IPS-20b (cell line): ENCODE measurements around the gene HEG1.

Source experiments
- H3K27ac ChIP-seq: one replicate; pipeline ENCODE4 v1.5.1; 2013; ENCODE audit warnings: low read length
- H3K27me3 ChIP-seq: 2 replicates; pipeline ENCODE4 v1.6.1; 2013; ENCODE audit warnings: mild to moderate bottlenecking, low read length, inconsistent platforms; ENCODE audit not compliant: insufficient read depth
- H3K36me3 ChIP-seq: 2 replicates; pipeline ENCODE4 v1.6.1; 2013; ENCODE audit warnings: low read depth, mild to moderate bottlenecking, inconsistent platforms, low read length, moderate library complexity; ENCODE audit not compliant: insufficient read depth
- H3K4me1 ChIP-seq: 2 replicates; pipeline ENCODE4 v1.6.1; 2013; ENCODE audit warnings: mild to moderate bottlenecking, control low read depth, inconsistent platforms, low read length, moderate library complexity; ENCODE audit not compliant: insufficient read depth
- H3K4me3 ChIP-seq: 2 replicates; pipeline ENCODE4 v1.5.1; 2013; ENCODE audit warnings: mild to moderate bottlenecking, low read length, inconsistent platforms
- H3K9ac ChIP-seq: 2 replicates; pipeline ENCODE4 v1.6.1; 2013; ENCODE audit warnings: low read depth, mild to moderate bottlenecking, inconsistent platforms, low read length, moderate library complexity
- H3K9me3 ChIP-seq: 2 replicates; pipeline ENCODE4 v1.6.1; 2013; ENCODE audit warnings: mild to moderate bottlenecking, low read depth, low read length, inconsistent platforms; ENCODE audit not compliant: insufficient read depth

The HEG1 gene

DNA sequence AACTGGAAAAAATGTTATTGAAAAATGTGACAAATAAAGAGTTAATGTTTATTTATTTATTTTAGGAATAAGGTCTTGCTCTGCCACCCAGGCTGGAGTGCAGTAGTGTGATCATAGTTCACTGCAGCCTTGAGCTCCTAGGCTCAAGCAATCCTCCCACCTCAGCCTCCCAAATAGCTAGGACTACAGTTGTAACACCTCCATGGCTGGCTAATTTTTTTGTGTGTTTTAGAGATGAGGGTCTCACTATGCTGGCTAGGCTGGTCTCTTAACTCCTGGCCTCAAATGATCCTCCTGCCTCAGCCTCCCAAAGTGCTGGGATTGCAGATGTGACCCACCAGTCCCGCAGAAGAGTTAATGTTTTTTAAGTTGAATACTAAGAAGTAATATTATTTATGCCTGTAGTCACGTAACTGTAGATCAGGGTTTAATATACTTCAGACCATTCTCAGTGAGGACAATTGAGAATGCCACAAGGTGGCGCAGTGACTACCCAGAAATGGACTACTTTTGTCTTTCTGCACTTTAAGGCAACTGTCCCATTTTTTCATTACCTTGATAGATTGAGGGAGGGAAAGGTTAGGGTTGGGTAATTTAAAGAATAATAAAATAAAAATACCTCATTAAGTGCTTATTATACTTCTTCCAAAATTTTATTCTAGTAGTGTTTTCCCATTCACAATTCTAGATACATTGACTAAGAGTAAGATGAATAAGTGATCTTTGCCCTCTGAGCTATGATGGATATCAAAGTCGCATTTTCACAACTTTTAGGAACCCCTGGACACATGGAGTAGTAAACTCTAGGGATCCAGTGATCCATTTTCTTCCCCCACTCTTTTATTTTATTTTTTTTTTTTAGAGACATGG, 127.2 kb downstream of the HEG1 start:
- Histone ChIP-seq H3K27me3 (no peaks in the 10 kb centered on the region), H3K4me3 (no peak overlapping the region), H3K36me3 (no peaks in the 10 kb centered on the region), H3K9ac (no peak overlapping the region), H3K9me3 (no peaks in the 10 kb centered on the region), H3K4me1 (no peaks in the 10 kb centered on the region), H3K27ac (no peak overlapping the region)

DNA sequence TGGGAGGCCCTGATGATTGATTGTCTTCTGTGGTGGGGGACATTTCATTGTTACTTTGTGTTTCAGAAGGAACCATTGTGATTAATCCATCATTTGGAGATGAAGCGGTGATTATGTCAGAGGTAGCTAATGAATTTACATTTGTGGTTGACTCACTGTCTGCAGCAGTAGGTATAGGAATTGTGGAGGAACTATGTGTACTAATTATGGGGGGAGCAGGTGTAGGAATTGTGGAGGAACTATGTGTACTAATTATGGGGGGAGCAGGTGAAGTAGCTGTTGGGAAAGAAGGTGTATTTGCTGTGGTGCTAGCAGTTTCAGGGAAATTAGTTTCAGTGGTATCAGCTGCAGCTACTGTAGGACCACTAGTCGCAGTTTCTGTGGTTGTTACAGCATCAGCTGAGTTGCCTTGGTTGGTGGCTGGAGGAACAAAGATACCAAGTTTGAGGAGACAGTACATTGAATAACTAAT, 128.2 kb downstream of the HEG1 start:
- no peaks in the 10 kb centered on the region for H3K27me3 ChIP-seq
- no peaks in the 10 kb centered on the region for H3K4me1 ChIP-seq
- H3K36me3 ChIP-seq = no peaks in the 10 kb centered on the region
- no peaks in the 10 kb centered on the region for H3K9me3 ChIP-seq
- no peak overlapping the region for H3K9ac ChIP-seq
- no peak overlapping the region for H3K27ac ChIP-seq
- H3K4me3 ChIP-seq = no peak overlapping the region

- H3K9ac ChIP-seq = no peak overlapping the region
- H3K4me3 ChIP-seq = no peak overlapping the region
- H3K27ac ChIP-seq = no peak overlapping the region
- no peaks in the 10 kb centered on the region for H3K36me3 ChIP-seq
- no peaks in the 10 kb centered on the region for H3K4me1 ChIP-seq
- no peaks in the 10 kb centered on the region for H3K9me3 ChIP-seq
- H3K27me3 ChIP-seq = no peaks in the 10 kb centered on the region
These were observed 129.2 kb downstream of the HEG1 start for GRCh38 chr3:124926426-124927101.

DNA sequence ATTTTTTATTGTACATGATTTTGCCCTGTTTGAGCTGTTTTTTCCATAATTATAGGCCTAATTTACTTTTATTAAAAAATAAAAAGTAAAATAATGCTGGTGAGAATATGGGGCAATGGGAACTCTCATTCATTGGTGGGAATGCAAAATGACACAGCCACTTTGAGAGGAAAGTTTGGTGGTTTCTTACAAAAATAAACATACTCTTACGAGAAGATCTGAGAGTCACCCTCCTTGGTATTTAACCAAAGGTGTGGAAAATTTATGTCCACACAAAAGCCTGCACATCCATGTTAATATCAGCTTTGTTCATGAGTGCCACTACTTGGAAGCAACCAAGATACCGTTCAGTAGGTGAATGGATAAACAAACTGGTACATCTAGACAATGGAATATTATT, 131.1 kb downstream of the HEG1 start:
- Histone ChIP-seq H3K27me3 (no peaks in the 10 kb centered on the region), H3K36me3 (no peaks in the 10 kb centered on the region), H3K4me1 (no peaks in the 10 kb centered on the region), H3K4me3 (no peak overlapping the region), H3K9me3 (no peaks in the 10 kb centered on the region), H3K9ac (no peak overlapping the region), H3K27ac (no peak overlapping the region)

DNA sequence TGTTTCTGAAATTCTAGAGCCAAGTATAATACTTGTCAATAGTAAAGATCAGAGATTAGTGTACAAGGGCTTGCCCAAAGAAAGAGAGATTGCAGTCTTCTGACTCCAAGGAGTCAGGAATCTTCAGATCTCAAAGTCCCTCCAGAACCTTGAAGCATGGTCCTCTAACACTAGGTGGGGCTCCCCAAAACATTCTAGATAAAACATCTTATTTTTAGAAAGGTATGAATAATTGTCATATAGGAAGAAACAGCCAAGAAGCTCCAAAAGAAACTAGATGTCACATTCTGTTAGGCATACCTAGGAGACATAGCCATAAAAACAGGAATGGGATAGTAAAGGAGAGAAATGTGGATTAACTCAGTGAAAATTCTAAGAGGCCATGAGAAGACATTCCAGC, 132.0 kb downstream of the HEG1 start:
- Histone ChIP-seq H3K27ac (no peak overlapping the region), H3K9me3 (no peaks in the 10 kb centered on the region), H3K9ac (no peak overlapping the region), H3K4me1 (no peaks in the 10 kb centered on the region), H3K4me3 (no peak overlapping the region), H3K27me3 (no peaks in the 10 kb centered on the region), H3K36me3 (no peaks in the 10 kb centered on the region)

DNA sequence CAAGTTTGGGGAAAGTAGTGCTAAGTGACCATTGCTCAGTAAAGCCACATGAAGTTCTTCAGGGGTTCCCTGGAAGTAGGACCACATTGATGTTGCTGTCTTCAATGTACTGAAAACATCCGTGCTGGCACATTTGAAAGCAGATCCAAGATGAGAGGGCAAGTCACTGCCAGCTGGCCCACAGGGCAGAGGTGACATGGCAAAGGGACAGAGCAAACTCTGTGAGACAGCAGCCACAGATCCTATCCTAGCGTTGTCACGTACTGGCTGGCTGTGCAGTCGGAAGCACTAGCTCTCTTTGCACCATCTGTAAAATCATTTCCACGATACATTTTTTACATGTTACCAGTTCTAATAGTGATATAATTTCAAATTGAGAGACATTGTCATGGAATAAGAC, 135.1 kb downstream of the HEG1 start:
- H3K27ac ChIP-seq = no peak overlapping the region

DNA sequence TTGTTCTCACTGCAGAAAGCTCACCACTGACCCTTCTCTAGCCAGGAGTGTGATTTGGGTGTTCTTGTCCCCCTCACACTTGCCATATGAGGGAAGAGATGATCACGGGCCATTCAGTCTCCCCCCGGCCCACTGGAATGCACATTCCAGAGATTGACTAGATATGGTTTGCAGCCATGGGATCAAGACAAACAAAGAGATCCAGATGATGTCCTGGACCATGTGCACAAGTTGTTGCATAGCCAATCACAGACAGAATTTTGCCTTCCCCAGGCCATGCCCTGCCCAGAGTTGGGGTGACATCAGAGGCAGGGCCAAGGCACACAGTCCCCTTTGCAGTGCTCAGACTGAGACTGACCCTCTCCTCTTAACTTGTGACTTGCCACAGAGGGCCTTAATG, 136.0 kb downstream of the HEG1 start:
- no peak overlapping the region for H3K27ac ChIP-seq
- no peaks in the 10 kb centered on the region for H3K36me3 ChIP-seq
- H3K4me1 ChIP-seq = no peaks in the 10 kb centered on the region
- no peak overlapping the region for H3K9ac ChIP-seq
- no peak overlapping the region for H3K4me3 ChIP-seq
- H3K9me3 ChIP-seq = no peaks in the 10 kb centered on the region
- no peaks in the 10 kb centered on the region for H3K27me3 ChIP-seq

More for the DNA sequence above, 135.1 kb downstream of the HEG1 start:
- Histone ChIP-seq H3K36me3 (no peaks in the 10 kb centered on the region), H3K4me1 (no peaks in the 10 kb centered on the region), H3K27me3 (no peaks in the 10 kb centered on the region), H3K9ac (no peak overlapping the region), H3K9me3 (no peaks in the 10 kb centered on the region), H3K4me3 (no peak overlapping the region)

GRCh38 chr3:124918524-124918923, 137.3 kb downstream of the HEG1 start:
- Histone ChIP-seq H3K4me3 (no peak overlapping the region), H3K27ac (no peak overlapping the region), H3K9me3 (no peaks in the 10 kb centered on the region), H3K27me3 (no peaks in the 10 kb centered on the region), H3K4me1 (no peaks in the 10 kb centered on the region), H3K9ac (no peak overlapping the region), H3K36me3 (no peaks in the 10 kb centered on the region)

DNA sequence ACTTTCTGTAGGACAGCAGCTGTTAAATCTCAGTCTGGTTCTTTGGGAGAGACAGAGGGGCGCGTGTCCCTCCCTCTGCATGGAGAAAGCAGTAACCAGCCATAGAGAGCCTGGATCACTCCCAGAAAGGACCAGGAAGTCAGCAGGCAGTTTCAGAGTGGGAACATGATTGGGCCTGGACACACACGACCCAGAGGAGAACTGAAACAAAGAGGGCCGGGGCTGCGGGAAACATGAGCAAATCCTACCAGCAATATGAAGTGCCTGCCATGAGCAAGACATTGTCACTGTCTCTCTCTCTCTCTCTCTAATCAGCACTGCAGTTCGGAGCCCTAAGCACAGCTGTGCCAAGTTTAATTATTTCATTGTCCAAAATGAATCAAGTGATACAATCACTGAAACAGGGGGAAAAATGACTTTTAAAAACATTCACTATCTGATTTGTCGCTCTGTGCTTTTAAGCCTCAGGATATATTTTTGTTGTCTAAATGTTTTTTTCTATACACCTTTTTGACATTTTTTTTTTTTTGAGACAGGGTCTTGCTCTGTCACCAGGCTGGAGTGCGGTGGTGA, 138.9 kb downstream of the HEG1 start:
- Histone ChIP-seq H3K36me3 (no peaks in the 10 kb centered on the region), H3K27ac (no peak overlapping the region), H3K9me3 (no peaks in the 10 kb centered on the region), H3K9ac (no peak overlapping the region), H3K27me3 (no peaks in the 10 kb centered on the region), H3K4me1 (no peaks in the 10 kb centered on the region), H3K4me3 (no peak overlapping the region)
